Lower leg skin (tissue), 3 donors: ENCODE data around the gene PRPS1.

Experiments
- CTCF ChIP-seq, 3 donors: fragments of 450-650 bp; IDR thresholded peaks; one replicate each; pipeline ENCODE4 v1.5.1; 2016; ENCODE audit warnings: antibody characterized with exemption in 3 of 3, mild to moderate bottlenecking in 3 of 3, moderate library complexity in 2 of 3
- POLR2A ChIP-seq, 2 donors: fragments of 450-650 bp; IDR thresholded peaks; one replicate each; pipeline ENCODE4 v1.6.1; 2016 to 2017; ENCODE audit warnings: antibody characterized with exemption in 2 of 2, mild to moderate bottlenecking in 1 of 2, moderate library complexity in 1 of 2

- TF ChIP-seq CTCF (IDR thresholded peaks at IDR 0.05) = no peak
- TF ChIP-seq POLR2A (IDR thresholded peaks at IDR 0.05) = no peak
These were observed 55.0 kb downstream of the PRPS1 start for GRCh38 chrX:107683124-107683895.
